Testis (tissue), 3 donors: Measurements from ENCODE around the gene CD83. TPM values are rescaled to one million over a fixed set of nuclear protein-coding genes. Genes with fewer than 3 reads are reported as not detected.

Experiments
- DNase-seq: peaks from one replicate; pipeline ENCODE4 v3.0.0-alpha.2; 2019
- H3K27ac ChIP-seq, 2 donors: fragments of 200-600 bp; sonication (generic); one replicate each; pipeline ENCODE4 v1.5.1; 2019
- H3K27me3 ChIP-seq: fragments of 200-600 bp; sonication (generic); one replicate; pipeline ENCODE4 v1.5.1; 2019
- H3K36me3 ChIP-seq: fragments of 200-600 bp; sonication (generic); one replicate; pipeline ENCODE4 v1.5.1; 2017; ENCODE audit warnings: low read depth; ENCODE audit errors: missing control alignments
- H3K4me1 ChIP-seq: fragments of 200-600 bp; sonication (generic); one replicate; pipeline ENCODE4 v1.5.1; 2019
- H3K4me3 ChIP-seq, 2 donors: fragments of 200-600 bp; sonication (generic); one replicate each; pipeline ENCODE4 v1.5.1; 2017 to 2019
- H3K9me3 ChIP-seq: fragments of 200-600 bp; sonication (generic); one replicate; pipeline ENCODE4 v1.5.1; 2017
- POLR2A ChIP-seq: fragments of 450-650 bp; IDR thresholded peaks from one replicate; pipeline ENCODE4 v1.6.1; 2017; ENCODE audit warnings: antibody characterized with exemption, mild to moderate bottlenecking, moderate library complexity
- whole genome bisulfite sequencing, 2 donors: methylation state at CpG; one replicate each; pipeline ENCODE4 v1.1.5; 2018; 5-methylcytosine and 5-hydroxymethylcytosine counted together
- intact Hi-C: fragments of 100-400 bp; cut with DNase I; formaldehyde crosslinking; loops from one replicate; pipeline ENCODE4 v1.15.1; 2023; ENCODE audit warnings: low total_unique reads
- polyA plus RNA-seq: library from polyadenylated mRNA; stranded (reverse); fragments of 350-450 nt; fragmentation: Illumina TruSeq; extraction: RNeasy Lipid Tissue Mini Kit (QIAGEN cat#74804); gene quantifications from one replicate; pipeline ENCODE4 v1.2.3, GENCODE V29; 2014; ENCODE audit warnings: low read depth, low replicate concordance; ENCODE audit not compliant: insufficient read depth
- total RNA-seq, 2 donors: library from RNA; depleted of rRNA; stranded (reverse); fragments of >200 nt; gene quantifications; one replicate each; pipeline ENCODE4 v1.2.3, GENCODE V29; 2016
- TF ChIP-seq, protein P1 (sequence below), 3 experiments: fragments of 450-650 bp in 2 of 3; fragments of 200-600 bp in 1 of 3; sonication (generic) in 1 of 3; IDR thresholded peaks; one replicate each; pipeline ENCODE4 v1.5.1; 2016 to 2019; ENCODE audit warnings: antibody characterized with exemption in 3 of 3, mild to moderate bottlenecking in 2 of 3, moderate library complexity in 1 of 3

CD83 gene
- total and polyA plus RNA-seq, 3 donors from 2014 or later, result 5.6 to 12.2 (median 6.2) TPM

DNA sequence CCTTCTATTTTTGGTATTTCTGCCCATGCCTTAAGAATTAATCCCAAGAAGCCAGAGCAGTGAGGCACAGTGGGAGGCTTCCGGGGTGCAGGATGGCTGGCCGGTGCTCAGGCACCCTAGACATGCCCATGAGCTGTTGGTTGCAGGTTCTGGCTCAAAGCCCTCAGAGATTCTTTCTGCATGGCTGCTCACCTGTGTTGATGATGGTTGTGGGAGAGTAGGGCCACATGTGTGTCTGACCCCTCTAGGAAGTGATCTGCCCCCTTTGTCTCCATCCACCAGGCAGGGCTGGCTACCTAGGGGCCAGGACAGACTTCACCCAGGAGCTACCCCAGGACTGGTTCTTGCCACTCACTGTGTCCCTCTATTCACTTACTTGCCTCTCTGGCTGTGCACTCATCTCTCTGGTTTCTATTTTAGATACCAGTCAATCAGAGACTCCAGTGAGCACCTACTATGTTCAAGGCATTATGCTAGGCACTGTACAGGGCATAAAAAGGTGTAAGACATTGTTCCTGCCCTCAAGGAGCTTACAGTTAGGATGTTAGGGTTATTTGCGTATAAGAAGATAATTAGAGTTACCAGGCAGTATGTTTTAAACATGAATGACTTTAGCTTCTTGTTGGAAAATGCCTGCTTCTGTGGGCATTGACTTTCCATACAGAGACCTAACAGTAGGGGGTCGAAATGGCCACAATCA is 16.8 kb downstream of the CD83 start:
- 95 to 98% methylated on average over 4 of the region's 4 CpGs for WGBS, 2 donors
- no peak for DNase-seq
- intact Hi-C loops, result no loop called here
- no peaks in the 10 kb centered on the region for H3K36me3 ChIP-seq
- H3K4me3 ChIP-seq, result no peak overlapping the region
- H3K9me3 ChIP-seq, result no peaks in the 10 kb centered on the region
- H3K27ac ChIP-seq, result no peak overlapping the region
- TF ChIP-seq, protein P1, sequence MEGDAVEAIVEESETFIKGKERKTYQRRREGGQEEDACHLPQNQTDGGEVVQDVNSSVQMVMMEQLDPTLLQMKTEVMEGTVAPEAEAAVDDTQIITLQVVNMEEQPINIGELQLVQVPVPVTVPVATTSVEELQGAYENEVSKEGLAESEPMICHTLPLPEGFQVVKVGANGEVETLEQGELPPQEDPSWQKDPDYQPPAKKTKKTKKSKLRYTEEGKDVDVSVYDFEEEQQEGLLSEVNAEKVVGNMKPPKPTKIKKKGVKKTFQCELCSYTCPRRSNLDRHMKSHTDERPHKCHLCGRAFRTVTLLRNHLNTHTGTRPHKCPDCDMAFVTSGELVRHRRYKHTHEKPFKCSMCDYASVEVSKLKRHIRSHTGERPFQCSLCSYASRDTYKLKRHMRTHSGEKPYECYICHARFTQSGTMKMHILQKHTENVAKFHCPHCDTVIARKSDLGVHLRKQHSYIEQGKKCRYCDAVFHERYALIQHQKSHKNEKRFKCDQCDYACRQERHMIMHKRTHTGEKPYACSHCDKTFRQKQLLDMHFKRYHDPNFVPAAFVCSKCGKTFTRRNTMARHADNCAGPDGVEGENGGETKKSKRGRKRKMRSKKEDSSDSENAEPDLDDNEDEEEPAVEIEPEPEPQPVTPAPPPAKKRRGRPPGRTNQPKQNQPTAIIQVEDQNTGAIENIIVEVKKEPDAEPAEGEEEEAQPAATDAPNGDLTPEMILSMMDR (IDR thresholded peaks at IDR 0.05), result no peak
- TF ChIP-seq POLR2A, result no peak
- H3K27me3 ChIP-seq, result no peaks in the 10 kb centered on the region
- no peaks in the 10 kb centered on the region for H3K4me1 ChIP-seq

DNA sequence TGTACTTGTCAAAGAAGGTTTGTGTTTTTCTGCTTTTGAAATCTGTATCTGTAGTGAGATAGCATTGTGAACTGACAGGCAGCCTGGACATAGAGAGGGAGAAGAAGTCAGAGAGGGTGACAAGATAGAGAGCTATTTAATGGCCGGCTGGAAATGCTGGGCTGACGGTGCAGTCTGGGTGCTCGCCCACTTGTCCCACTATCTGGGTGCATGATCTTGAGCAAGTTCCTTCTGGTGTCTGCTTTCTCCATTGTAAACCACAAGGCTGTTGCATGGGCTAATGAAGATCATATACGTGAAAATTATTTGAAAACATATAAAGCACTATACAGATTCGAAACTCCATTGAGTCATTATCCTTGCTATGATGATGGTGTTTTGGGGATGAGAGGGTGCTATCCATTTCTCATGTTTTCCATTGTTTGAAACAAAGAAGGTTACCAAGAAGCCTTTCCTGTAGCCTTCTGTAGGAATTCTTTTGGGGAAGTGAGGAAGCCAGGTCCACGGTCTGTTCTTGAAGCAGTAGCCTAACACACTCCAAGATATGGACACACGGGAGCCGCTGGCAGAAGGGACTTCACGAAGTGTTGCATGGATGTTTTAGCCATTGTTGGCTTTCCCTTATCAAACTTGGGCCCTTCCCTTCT is 18.4 kb downstream of the CD83 start:
- DNase-seq, result no peak
- Histone ChIP-seq H3K27me3 (no peaks in the 10 kb centered on the region), H3K27ac (no peak overlapping the region), H3K4me3 (no peak overlapping the region), H3K4me1 (no peaks in the 10 kb centered on the region), H3K36me3 (no peaks in the 10 kb centered on the region), H3K9me3 (no peaks in the 10 kb centered on the region)
- WGBS, 2 donors, result 95 to 97% methylated on average over 9 of the region's 9 CpGs
- intact Hi-C loops, result no loop called here
- TF ChIP-seq, protein P1 (IDR thresholded peaks at IDR 0.05), result no peak
- TF ChIP-seq POLR2A, result no peak

DNA sequence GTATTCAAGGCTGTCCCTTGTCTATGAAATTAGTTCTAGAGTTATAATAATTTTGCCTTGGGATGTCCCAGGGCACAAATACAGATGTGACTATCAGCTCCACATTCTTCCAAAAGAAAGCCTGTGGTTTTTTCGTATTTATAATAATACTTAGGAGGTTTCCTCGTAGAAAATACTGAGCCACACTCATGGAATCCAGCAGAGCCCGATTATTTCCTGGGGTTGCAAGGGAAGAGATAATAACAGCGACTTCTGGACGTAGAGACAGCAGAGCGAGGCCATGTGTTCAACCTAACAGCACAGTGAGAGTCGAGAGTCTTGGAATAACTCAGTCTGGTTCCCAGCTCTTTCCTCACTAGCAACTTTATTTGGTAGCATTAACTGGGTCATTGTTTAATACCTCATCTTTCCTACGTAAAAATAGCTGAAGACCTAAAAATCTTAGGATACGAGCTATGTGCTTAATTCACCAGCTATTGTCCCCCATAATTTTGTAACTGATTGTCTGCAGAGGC is 21.2 kb downstream of the CD83 start:
- no peak overlapping the region for H3K4me3 ChIP-seq
- intact Hi-C loops, result no loop called here
- no peaks in the 10 kb centered on the region for H3K9me3 ChIP-seq
- DNase-seq, result no peak
- H3K4me1 ChIP-seq, result no peaks in the 10 kb centered on the region
- H3K36me3 ChIP-seq, result no peaks in the 10 kb centered on the region
- no peak overlapping the region for H3K27ac ChIP-seq
- H3K27me3 ChIP-seq, result no peaks in the 10 kb centered on the region
- no peak for TF ChIP-seq POLR2A
- TF ChIP-seq, protein P1 (IDR thresholded peaks at IDR 0.05), result no peak
- WGBS, 2 donors, result 95 to 97% methylated on average over 9 of the region's 9 CpGs

DNA sequence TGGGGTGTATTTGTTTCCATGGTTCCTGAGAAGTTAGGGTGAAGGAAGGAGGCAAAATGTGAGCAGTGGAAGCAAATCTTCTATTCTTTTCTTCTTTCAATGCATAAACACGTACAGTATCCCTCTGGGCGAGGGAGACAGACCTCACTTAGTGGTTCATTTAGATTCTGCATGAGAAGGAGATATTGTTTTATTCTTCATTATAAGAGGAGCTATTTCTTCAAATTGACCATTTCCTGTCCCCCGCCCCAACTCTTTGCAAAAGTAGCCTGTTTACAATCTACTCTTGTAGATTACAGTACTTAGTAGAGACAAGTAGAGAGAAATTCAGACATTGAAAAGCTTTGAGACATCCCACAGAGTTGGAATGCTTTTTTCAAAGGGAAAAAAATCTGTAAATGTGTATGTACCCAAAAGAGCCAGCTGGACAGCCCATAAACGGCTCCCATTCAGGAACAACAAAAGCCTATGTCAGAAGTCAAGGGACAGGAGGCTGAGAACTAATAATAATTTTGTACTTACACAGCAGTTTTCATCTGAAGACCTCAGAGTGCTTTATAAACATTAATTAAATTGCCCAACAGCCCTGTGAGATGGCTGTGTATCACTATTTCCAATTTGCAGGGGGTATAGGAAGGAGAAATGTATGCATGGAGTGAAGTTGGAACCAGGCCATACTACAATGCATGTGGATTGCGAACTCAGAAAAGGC is 23.9 kb downstream of the CD83 start:
- intact Hi-C loops, result no loop called here
- WGBS, 2 donors, result 74% methylated on average over 5 of the region's 5 CpGs

More for the DNA sequence above, 23.9 kb downstream of the CD83 start:
- TF ChIP-seq POLR2A, result no peak
- TF ChIP-seq, protein P1 (IDR thresholded peaks at IDR 0.05), result no peak
- Histone ChIP-seq H3K27me3 (no peaks in the 10 kb centered on the region), H3K4me3 (no peak overlapping the region), H3K4me1 (peaks cover 4% of the 10 kb centered on the region), H3K27ac (no peak overlapping the region), H3K9me3 (no peaks in the 10 kb centered on the region), H3K36me3 (no peaks in the 10 kb centered on the region)
- DNase-seq, result no peak
